Trophoblast cell (in vitro differentiated cells and primary cell): ENCODE measurements around the gene ZDHHC14.

Source experiments
- DNase-seq, 2 donors: peaks; one replicate each; pipeline ENCODE4 v3.0.0-alpha.2; 2016
- H2AFZ ChIP-seq: 2 replicates; pipeline ENCODE4 v1.6.1; 2013; ENCODE audit warnings: low read length, moderate library complexity, mild to moderate bottlenecking; ENCODE audit not compliant: insufficient read depth, poor library complexity
- H2AK5ac ChIP-seq: 2 replicates; pipeline ENCODE4 v1.6.1; 2013; ENCODE audit warnings: mild to moderate bottlenecking, low read length
- H2BK120ac ChIP-seq: 2 replicates; pipeline ENCODE4 v1.6.1; 2013; ENCODE audit warnings: low read length, mild to moderate bottlenecking, moderate library complexity; ENCODE audit not compliant: insufficient read depth, poor library complexity
- H2BK12ac ChIP-seq: 2 replicates; pipeline ENCODE4 v1.6.1; 2013; ENCODE audit warnings: mild to moderate bottlenecking, low read length, moderate library complexity
- H2BK5ac ChIP-seq: 2 replicates; pipeline ENCODE4 v1.6.1; 2013; ENCODE audit warnings: low read length, low read depth, moderate library complexity, mild to moderate bottlenecking; ENCODE audit not compliant: poor library complexity
- H3K14ac ChIP-seq: 2 replicates; pipeline ENCODE4 v1.6.1; 2013; ENCODE audit warnings: mild to moderate bottlenecking, low read length
- H3K18ac ChIP-seq: 2 replicates; pipeline ENCODE4 v1.6.1; 2013; ENCODE audit warnings: mild to moderate bottlenecking, low read length
- H3K23ac ChIP-seq: 2 replicates; pipeline ENCODE4 v1.6.1; 2013; ENCODE audit warnings: low read length
- H3K27ac ChIP-seq: 2 replicates; pipeline ENCODE4 v1.5.1; 2013; ENCODE audit warnings: low read depth, mild to moderate bottlenecking, inconsistent platforms, low read length, moderate library complexity
- H3K27me3 ChIP-seq: 2 replicates; pipeline ENCODE4 v1.6.1; 2013; ENCODE audit warnings: inconsistent platforms, mild to moderate bottlenecking, low read length, moderate library complexity; ENCODE audit not compliant: insufficient read depth
- H3K36me3 ChIP-seq, 2 experiments: 1 replicate in 1 of 2; 2 replicates in 1 of 2; pipeline ENCODE4 v1.6.1; 2013; ENCODE audit warnings: low read length in 2 of 2, mild to moderate bottlenecking in 2 of 2, moderate library complexity in 1 of 2; ENCODE audit not compliant: insufficient read depth in 2 of 2, control insufficient read depth in 1 of 2
- H3K4ac ChIP-seq: 2 replicates; pipeline ENCODE4 v1.6.1; 2013; ENCODE audit warnings: low read depth, mild to moderate bottlenecking, low read length, moderate library complexity
- H3K4me1 ChIP-seq, 2 experiments: 1 replicate in 1 of 2; 2 replicates in 1 of 2; pipeline ENCODE4 v1.6.1; 2013; ENCODE audit warnings: low read length in 2 of 2, mild to moderate bottlenecking in 2 of 2, moderate library complexity in 1 of 2; ENCODE audit not compliant: insufficient read depth in 2 of 2, control insufficient read depth in 1 of 2
- H3K4me2 ChIP-seq: 2 replicates; pipeline ENCODE4 v1.6.1; 2013; ENCODE audit warnings: inconsistent platforms, mild to moderate bottlenecking, low read length, moderate library complexity
- H3K4me3 ChIP-seq: 2 replicates; pipeline ENCODE4 v1.5.1; 2013; ENCODE audit warnings: mild to moderate bottlenecking, low read depth, low read length, inconsistent platforms
- H3K79me1 ChIP-seq: one replicate; pipeline ENCODE4 v1.6.1; 2013; ENCODE audit warnings: low read length
- H3K79me2 ChIP-seq: 2 replicates; pipeline ENCODE4 v1.6.1; 2013; ENCODE audit warnings: low read length, mild to moderate bottlenecking; ENCODE audit not compliant: control insufficient read depth, insufficient read depth, poor library complexity
- H3K9ac ChIP-seq: 2 replicates; pipeline ENCODE4 v1.6.1; 2013; ENCODE audit warnings: mild to moderate bottlenecking, low read length
- H3K9me3 ChIP-seq: 2 replicates; pipeline ENCODE4 v1.6.1; 2013; ENCODE audit warnings: low read depth, mild to moderate bottlenecking, control low read depth, inconsistent platforms, low read length; ENCODE audit not compliant: insufficient read depth
- H4K12ac ChIP-seq: 2 replicates; pipeline ENCODE4 v1.6.1; 2013; ENCODE audit warnings: low read depth, mild to moderate bottlenecking, low read length, moderate library complexity
- H4K8ac ChIP-seq: 2 replicates; pipeline ENCODE4 v1.6.1; 2013; ENCODE audit warnings: low read depth, mild to moderate bottlenecking, low read length, moderate library complexity
- H4K91ac ChIP-seq: one replicate; pipeline ENCODE4 v1.6.1; 2013; ENCODE audit warnings: low read depth, mild to moderate bottlenecking, low read length, moderate library complexity
- whole genome bisulfite sequencing: extraction: QIAGEN DNeasy Blood & Tissue Kit; methylation state at CpG from one replicate; pipeline ENCODE4 v1.1.7; 2013; ENCODE audit warnings: missing lambda C conversion rate; ENCODE audit not compliant: insufficient read length, insufficient coverage; ENCODE audit errors: extremely low coverage; 5-methylcytosine and 5-hydroxymethylcytosine counted together

Gene ZDHHC14

GRCh38 chr6:157650801-157651200 is 269.8 kb downstream of the ZDHHC14 start:
- H3K9ac ChIP-seq = no peak overlapping the region
- no peak overlapping the region for H3K4ac ChIP-seq
- H3K23ac ChIP-seq = no peak overlapping the region
- no peaks in the 10 kb centered on the region for H3K9me3 ChIP-seq
- no peak overlapping the region for H3K27ac ChIP-seq
- no peak overlapping the region for H3K4me2 ChIP-seq
- no peak overlapping the region for H3K18ac ChIP-seq
- H4K91ac ChIP-seq = no peak overlapping the region
- H4K12ac ChIP-seq = no peak overlapping the region
- WGBS = no CpG with 5 or more reads among the region's 7 CpGs
- H3K14ac ChIP-seq = no peak overlapping the region
- no peaks in the 10 kb centered on the region for H3K4me1 ChIP-seq
- DNase-seq = no peak
- H2BK5ac ChIP-seq = no peak overlapping the region
- peaks cover 2% of the 10 kb centered on the region for H3K79me1 ChIP-seq
- H2BK12ac ChIP-seq = no peak overlapping the region
- H2AFZ ChIP-seq = no peak overlapping the region
- H4K8ac ChIP-seq = no peak overlapping the region
- H2BK120ac ChIP-seq = no peak overlapping the region
- peaks cover 0 to 2% of the 10 kb centered on the region in 2 experiments for H3K36me3 ChIP-seq
- H3K79me2 ChIP-seq = no peaks in the 10 kb centered on the region
- no peak overlapping the region for H3K4me3 ChIP-seq
- H3K27me3 ChIP-seq = no peaks in the 10 kb centered on the region
- H2AK5ac ChIP-seq = no peak overlapping the region

GRCh38 chr6:157651731-157652490 is 270.9 kb downstream of the ZDHHC14 start:
- Histone ChIP-seq H4K12ac (no peak overlapping the region), H3K4ac (no peak overlapping the region), H3K4me2 (no peak overlapping the region), H2AFZ (no peak overlapping the region), H4K91ac (no peak overlapping the region), H3K27ac (no peak overlapping the region), H3K9me3 (no peaks in the 10 kb centered on the region), H3K79me1 (peaks cover 2% of the 10 kb centered on the region), H3K27me3 (no peaks in the 10 kb centered on the region), H3K18ac (no peak overlapping the region), H3K4me3 (no peak overlapping the region), H3K14ac (no peak overlapping the region), H2AK5ac (no peak overlapping the region), H2BK5ac (no peak overlapping the region), H2BK120ac (no peak overlapping the region), H3K9ac (no peak overlapping the region), H3K4me1 (no peaks in the 10 kb centered on the region), H3K79me2 (no peaks in the 10 kb centered on the region), H2BK12ac (no peak overlapping the region), H4K8ac (no peak overlapping the region), H3K23ac (no peak overlapping the region), H3K36me3 (peaks cover 0 to 2% of the 10 kb centered on the region in 2 experiments)
- whole genome bisulfite sequencing = no CpG with 5 or more reads among the region's 13 CpGs
- no peak for DNase-seq

GRCh38 chr6:157652601-157653363 is 271.8 kb downstream of the ZDHHC14 start:
- H3K4ac ChIP-seq = no peak overlapping the region
- H3K14ac ChIP-seq = no peak overlapping the region
- WGBS = no CpG with 5 or more reads among the region's 18 CpGs
- H4K8ac ChIP-seq = no peak overlapping the region
- no peak overlapping the region for H3K4me2 ChIP-seq
- H3K18ac ChIP-seq = no peak overlapping the region
- no peaks in the 10 kb centered on the region for H3K9me3 ChIP-seq
- H3K36me3 ChIP-seq = peaks cover 0 to 2% of the 10 kb centered on the region in 2 experiments
- no peak overlapping the region for H4K91ac ChIP-seq
- no peak overlapping the region for H3K23ac ChIP-seq
- H3K27me3 ChIP-seq = no peaks in the 10 kb centered on the region
- no peak overlapping the region for H4K12ac ChIP-seq
- H2BK12ac ChIP-seq = no peak overlapping the region
- no peak overlapping the region for H2AFZ ChIP-seq
- no peak overlapping the region for H2BK120ac ChIP-seq
- H3K79me2 ChIP-seq = no peaks in the 10 kb centered on the region
- H2BK5ac ChIP-seq = no peak overlapping the region
- no peak overlapping the region for H2AK5ac ChIP-seq
- no peak for DNase-seq
- H3K9ac ChIP-seq = no peak overlapping the region
- no peaks in the 10 kb centered on the region for H3K4me1 ChIP-seq
- H3K4me3 ChIP-seq = no peak overlapping the region
- peaks cover 2% of the 10 kb centered on the region for H3K79me1 ChIP-seq
- H3K27ac ChIP-seq = no peak overlapping the region

GRCh38 chr6:157653521-157653920 is 272.5 kb downstream of the ZDHHC14 start:
- no peak overlapping the region for H3K4me2 ChIP-seq
- no peak overlapping the region for H2BK120ac ChIP-seq
- H2BK5ac ChIP-seq = no peak overlapping the region
- no peaks in the 10 kb centered on the region for H3K36me3 ChIP-seq
- no peak overlapping the region for H3K9ac ChIP-seq
- H3K79me1 ChIP-seq = no peaks in the 10 kb centered on the region
- no peak overlapping the region for H4K8ac ChIP-seq
- no peak overlapping the region for H3K27ac ChIP-seq
- H3K14ac ChIP-seq = no peak overlapping the region
- no peaks in the 10 kb centered on the region for H3K9me3 ChIP-seq
- H2AK5ac ChIP-seq = no peak overlapping the region
- H3K27me3 ChIP-seq = no peaks in the 10 kb centered on the region
- no peak overlapping the region for H3K18ac ChIP-seq
- H3K23ac ChIP-seq = no peak overlapping the region
- H3K4me1 ChIP-seq = no peaks in the 10 kb centered on the region
- H4K12ac ChIP-seq = no peak overlapping the region
- WGBS = no CpG with 5 or more reads among the region's 16 CpGs
- no peaks in the 10 kb centered on the region for H3K79me2 ChIP-seq
- DNase-seq = no peak
- H2AFZ ChIP-seq = no peak overlapping the region
- no peak overlapping the region for H3K4me3 ChIP-seq
- H4K91ac ChIP-seq = no peak overlapping the region
- H2BK12ac ChIP-seq = no peak overlapping the region
- H3K4ac ChIP-seq = no peak overlapping the region
